ENCODE data around the gene PAQR7.

The PAQR7 gene

DNA sequence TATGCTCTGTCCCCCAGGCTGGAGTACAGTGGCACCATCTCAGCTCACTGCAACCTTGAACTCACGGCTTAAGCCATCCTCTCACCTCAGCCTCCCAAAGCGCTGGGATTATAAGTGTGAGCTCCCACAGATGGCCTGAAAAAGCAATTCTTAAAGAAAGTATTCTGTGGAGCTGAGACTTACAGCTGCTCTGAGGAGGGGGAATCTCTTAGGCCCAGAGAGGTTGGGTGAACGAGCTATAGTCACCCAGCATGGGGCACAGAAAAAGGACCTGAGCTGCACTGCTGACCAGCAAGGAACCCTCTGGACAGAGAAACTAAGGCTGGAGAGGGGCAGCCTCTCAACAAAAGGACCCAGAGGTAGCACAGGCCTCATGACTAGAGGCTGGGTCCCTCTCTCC, 1.3 kb downstream of the PAQR7 start:
- DNase-seq (ENCODE audit: insufficient read length, low spot score) (no peak), FAIRE-seq (no peak)
- TF ChIP-seq, protein P1, sequence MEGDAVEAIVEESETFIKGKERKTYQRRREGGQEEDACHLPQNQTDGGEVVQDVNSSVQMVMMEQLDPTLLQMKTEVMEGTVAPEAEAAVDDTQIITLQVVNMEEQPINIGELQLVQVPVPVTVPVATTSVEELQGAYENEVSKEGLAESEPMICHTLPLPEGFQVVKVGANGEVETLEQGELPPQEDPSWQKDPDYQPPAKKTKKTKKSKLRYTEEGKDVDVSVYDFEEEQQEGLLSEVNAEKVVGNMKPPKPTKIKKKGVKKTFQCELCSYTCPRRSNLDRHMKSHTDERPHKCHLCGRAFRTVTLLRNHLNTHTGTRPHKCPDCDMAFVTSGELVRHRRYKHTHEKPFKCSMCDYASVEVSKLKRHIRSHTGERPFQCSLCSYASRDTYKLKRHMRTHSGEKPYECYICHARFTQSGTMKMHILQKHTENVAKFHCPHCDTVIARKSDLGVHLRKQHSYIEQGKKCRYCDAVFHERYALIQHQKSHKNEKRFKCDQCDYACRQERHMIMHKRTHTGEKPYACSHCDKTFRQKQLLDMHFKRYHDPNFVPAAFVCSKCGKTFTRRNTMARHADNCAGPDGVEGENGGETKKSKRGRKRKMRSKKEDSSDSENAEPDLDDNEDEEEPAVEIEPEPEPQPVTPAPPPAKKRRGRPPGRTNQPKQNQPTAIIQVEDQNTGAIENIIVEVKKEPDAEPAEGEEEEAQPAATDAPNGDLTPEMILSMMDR (IDR thresholded peaks at IDR 0.05; ENCODE audit: insufficient read depth, missing control alignments) = no peak

DNA sequence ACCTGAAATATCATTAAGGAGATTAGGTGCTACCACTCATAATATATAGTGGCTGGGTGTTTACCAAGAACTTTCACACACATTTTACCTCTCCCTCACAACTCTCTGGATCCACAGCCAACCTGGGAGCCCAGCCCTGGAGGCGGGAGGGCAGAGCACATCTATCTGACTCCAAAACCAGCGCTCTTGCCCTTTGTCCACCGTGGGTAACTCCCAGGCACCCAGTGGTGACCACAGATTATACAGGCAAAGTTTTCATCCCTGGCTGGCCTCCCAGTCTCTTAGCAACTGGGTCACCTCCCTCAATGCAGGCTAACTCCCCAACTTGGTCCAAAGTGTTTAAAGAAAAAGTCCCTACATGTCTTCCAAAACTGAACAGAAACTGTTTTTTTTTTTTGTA, 2.4 kb downstream of the PAQR7 start:
- no peak for DNase-seq (ENCODE audit: insufficient read length, low spot score)
- TF ChIP-seq, protein P1 (IDR thresholded peaks at IDR 0.05; ENCODE audit: insufficient read depth, missing control alignments) = no peak
- no peak for FAIRE-seq

DNA sequence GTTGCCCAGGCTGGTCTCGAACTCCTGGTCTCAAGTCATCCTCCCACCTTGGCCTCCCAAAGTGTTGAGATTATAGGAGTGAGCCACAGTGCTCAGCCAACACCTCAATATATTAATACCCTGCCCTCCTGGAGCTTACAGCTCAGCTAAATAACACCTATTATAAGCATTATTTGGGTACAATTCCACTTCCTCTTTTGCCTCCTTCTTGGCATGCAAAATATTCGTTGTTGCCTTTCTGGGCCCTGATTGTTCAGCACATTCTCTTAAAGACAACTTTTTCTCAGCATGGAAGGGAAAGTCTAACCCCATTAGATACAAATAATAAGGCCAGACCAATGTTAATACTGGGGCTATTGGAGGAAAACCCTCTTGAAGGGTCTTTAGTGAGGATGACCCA, 2.8 kb downstream of the PAQR7 start:
- no peak for DNase-seq (ENCODE audit: insufficient read length, low spot score)
- TF ChIP-seq, protein P1 (IDR thresholded peaks at IDR 0.05; ENCODE audit: insufficient read depth, missing control alignments) = no peak
- no peak for FAIRE-seq

DNA sequence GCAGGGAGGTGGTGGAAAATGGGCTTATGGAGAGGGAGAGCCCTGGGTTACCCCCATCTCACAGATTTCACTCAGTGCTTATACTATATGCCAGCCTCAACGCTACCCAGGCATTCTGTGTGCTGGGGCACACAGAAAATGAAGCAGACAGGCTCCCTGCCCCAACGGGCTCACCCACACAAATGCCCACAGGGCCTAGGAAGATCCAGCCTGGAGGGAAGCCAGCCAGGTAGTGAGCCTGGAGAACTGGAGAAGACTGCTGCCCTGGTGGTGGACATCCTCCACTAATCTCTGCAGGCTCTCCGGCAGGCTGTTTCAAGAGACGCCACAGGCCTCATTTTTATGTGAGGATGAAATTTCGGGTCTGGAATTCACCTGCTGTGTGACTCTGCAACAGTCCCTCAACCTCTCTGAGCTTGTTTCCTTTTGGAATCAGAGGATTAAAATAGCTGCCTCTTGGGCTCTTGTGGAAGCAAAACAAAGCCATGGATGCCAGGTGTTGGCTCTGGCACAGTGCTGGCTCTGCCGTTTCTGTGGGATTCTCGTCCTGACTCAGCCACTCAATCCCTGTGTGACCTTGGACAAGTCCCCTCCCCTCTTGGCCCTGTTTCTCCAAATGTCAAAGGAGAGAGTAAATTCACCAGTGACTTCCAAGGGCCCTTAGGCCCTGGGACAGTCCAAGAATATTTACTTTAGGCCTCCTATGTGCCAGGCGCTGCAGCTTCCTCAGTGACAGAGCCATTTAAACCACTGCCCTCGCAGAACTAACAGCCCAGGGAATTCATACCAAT, 3.6 kb downstream of the PAQR7 start:
- FAIRE-seq (no peak), DNase-seq (ENCODE audit: insufficient read length, low spot score) (no peak)
- TF ChIP-seq, protein P1 (IDR thresholded peaks at IDR 0.05; ENCODE audit: insufficient read depth, missing control alignments) = no peak

DNA sequence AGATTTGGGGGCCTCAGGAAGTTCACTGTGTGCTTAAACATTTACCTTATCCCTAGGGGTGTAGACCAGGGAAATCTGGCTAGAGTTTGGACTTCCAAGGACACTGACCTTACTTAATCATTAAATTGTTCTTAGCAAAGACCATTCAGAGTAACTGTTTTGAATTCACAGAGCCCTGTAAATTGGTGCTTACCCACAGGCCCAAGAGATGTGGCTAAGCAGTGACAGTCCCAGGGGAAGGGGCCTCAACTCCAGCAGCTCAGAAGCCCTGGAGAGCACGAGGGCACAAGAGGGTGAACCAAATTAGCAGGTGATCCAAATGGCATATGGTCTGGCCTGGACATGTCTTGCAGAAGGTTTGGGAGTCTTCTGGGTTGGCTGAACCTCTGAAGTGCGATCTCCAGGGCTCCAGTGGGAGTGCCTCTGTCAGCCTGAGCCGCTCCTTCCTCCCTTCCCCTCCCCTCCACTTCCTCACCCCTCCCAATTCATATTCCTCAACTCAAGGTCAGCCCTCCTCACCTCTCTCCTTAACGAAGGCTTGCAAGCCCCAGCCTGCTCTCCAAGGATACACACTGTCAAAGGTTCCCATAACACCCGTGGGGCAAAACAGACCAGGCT, 4.3 kb downstream of the PAQR7 start:
- DNase-seq (ENCODE audit: insufficient read length, low spot score) = no peak
- no peak for FAIRE-seq
- TF ChIP-seq, protein P1 (IDR thresholded peaks at IDR 0.05; ENCODE audit: insufficient read depth, missing control alignments) = no peak

DNA sequence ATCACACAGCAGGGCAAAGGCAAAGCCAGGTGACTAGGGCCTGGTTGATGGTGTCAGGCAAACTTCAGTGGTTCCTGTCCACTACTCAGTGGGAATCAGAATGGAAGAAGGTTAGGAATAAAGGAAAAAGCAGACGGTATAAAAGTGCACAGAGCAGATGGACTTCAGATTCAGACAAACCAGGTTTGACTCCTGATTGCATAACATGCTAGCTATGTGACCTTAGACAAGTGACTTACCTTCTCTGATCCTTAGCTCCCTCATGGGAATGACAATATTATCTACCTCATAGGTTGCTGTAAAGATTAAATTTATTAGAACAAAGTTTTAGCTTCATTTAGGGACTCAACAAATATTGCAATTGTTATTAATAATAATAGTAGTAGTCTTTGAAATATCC, 4.9 kb downstream of the PAQR7 start:
- no peak for DNase-seq (ENCODE audit: insufficient read length, low spot score)
- no peak for FAIRE-seq
- TF ChIP-seq, protein P1 (IDR thresholded peaks at IDR 0.05; ENCODE audit: insufficient read depth, missing control alignments) = no peak

Measured in D721Med (cell line).